EL (cell line): ENCODE data around the gene PPIA.
"Not testable (repeated sequence)": the region's sequence is repeated elsewhere in the genome, so short reads cannot be mapped to it uniquely, and the experiment has no call there.

Source experiments
- DNase-seq: peaks from one replicate; pipeline ENCODE4 v3.0.0-alpha.2; 2016

Gene PPIA

DNA sequence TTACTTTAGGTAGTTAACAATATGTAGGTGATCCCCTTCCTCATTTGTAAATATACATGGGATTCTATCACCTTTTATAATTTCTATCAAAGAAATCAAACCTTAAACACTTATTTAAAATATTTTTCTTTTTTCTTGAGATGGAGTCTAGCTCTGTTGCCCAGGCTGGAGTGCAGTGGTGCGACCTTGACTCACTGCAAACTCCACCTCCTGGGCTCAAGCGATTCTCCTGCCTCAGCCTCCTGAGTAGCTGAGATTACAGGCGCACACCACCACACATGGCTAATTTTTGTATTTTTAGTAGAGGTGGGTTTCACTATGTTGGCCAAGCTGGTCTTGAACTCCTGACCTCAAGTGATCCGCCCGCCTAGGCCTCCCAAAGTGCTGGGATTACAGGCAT lies 47.0 kb downstream of the PPIA start:
- not testable (repeated sequence) for DNase-seq

DNA sequence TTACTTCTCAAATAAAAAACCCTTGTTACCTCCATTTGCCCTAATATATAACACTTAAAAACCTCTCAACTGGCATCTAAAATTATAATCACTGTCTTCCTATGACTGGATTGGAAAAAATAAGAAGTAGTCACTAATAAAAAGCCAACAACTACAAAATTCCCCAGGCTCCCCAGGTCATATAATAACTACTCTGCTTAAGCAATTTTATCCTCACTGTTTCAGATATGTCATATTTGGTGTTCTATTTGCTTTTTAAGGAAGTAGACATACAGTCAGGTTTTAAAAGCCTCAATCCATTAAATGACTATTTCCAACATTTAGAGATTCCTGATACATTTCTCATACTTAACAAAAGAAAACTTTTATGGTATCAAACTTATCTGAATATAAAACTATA lies 49.0 kb downstream of the PPIA start:
- no peak for DNase-seq

DNA sequence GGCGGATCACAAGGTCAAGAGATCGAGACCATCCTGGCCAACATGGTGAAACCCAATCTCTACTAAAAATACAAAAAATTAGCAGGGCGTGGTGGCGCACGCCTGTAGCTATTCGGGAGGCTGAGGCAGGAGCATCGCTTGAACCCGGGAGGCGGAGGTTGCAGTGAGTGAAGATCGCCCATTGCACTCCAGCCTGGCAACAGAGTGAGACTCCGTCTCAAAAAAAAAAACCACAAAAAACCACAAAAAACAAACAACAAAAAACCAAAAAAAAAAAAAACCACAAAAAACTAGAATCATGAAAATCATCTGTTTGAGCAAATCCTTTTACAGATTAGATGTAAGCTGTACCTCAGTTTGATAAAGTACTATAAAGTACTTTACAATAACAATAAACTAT lies 49.9 kb downstream of the PPIA start:
- DNase-seq, result not testable (repeated sequence)

DNA sequence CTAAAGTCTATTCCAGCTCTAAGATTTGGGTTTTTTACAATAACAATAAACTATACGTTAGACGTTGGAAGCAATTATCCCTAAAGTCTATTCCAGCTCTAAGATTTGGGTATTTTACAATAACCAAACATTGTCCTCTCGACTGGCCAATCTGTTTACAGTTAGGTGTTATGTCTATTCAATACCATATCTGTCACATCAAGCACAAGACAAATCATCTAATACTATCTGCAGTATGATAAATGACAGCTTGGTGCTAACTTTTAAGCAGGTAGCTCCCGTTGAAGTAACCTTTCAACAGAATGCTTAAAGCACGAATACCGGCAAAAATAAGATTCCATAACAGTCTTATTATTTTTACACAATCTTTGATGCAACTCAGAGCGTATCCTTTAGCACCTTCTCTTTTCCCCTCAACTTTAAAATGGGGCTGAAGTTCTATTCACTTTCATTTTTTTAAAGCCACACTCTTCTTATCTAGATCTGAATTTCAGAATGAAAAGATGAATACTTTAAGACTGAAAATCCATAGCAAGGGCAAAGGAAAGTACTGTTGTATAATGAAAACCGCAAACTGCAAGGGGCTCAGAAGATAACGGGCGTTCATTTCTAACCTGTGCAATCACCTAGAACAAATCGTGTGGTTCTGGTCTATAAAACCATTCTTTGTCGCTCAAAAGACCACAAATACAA lies 50.5 kb downstream of the PPIA start:
- DNase-seq, result no peak

DNA sequence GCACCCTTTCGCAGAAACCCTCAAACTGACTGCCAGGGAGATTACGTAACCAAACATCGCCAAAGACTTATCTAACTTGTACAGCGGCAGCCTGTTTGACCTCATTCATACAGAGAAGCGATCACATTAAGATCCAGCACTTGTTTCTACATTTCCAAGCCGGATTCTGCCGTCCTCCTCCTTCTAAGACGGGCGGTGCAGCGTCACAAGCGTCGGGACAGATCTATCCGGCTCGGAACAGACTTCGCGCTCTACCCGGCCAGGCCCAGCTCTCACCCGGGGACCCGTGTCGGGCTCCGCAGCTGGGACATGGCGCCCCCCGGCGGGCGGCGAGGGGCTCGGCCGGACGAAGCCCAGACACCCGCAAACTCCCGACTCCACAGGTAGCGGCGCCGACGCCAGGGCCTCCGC lies 51.0 kb downstream of the PPIA start:
- peak; percentile 86 for DNase-seq

DNA sequence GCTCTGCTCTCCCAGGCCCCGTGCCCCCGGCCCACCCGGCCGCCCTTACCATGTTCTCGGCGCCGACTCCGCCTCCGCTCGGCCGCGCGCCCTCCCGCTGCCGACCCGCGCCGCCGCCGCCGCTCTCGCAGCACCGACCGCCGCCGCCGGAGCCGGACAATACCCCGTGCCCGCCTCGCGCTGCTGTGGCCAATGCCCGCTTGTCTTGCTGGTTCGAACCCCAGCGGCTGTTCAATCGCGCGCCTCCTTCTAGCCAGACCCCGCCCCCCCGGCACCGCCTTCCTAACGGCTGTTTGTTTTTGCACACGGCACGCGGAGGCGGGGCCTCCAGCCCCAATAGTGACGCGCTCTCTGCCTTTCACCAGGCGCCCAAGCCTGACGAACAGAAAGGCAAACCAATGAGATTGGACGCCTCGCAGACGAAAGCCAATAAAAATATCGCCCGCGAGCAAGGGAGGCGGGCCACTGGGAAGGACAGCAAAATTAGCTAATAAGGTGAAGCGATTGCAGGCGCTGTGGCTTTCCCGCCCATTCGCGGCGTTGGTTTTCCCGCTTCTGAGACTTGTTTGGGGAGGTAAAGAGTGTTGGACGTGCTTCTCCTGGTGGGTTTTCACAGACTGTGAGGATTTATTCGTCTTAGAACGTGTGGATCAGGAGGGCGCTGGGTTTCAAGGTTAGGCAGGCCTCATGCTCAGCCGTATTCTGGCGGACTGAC lies 51.6 kb downstream of the PPIA start, which contains the start of gene H2AZ2:
H2AZ2 (minus strand) TSS at position 168 of the 715 bp plus-strand sequence; CDS start at position 52, 116 bp downstream.
- DNase-seq, result peak; percentile 100

DNA sequence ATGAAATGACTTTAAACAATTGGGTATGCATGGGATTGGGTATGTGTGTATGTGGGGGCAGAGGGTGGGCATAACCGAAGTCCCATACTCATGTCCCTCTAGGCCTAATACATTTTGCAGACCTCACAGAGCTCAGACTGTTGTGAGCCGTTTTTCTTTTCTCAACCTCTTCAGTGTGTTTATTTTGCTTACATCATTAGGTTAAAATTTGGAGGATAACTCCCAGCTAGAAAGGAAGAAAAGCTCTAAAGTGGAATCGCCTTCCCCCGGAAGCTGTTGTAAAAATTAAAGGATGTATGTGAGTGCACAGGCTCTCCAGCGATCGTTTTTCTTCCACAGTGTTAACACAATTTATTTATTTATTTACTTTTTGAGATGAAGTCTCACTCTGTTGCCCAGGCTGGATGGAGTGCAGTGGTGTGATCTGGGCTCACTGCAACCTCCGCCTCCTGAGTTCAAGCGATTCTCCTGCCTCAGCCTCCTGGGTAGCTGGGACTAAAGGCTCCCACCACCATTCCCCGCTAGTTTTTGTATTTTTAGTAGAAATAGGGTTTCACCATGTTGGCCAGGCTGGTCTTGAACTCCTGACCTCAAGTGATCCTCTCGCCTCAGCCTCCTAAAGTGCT lies 52.9 kb downstream of the PPIA start:
- peak; percentile 33 for DNase-seq

DNA sequence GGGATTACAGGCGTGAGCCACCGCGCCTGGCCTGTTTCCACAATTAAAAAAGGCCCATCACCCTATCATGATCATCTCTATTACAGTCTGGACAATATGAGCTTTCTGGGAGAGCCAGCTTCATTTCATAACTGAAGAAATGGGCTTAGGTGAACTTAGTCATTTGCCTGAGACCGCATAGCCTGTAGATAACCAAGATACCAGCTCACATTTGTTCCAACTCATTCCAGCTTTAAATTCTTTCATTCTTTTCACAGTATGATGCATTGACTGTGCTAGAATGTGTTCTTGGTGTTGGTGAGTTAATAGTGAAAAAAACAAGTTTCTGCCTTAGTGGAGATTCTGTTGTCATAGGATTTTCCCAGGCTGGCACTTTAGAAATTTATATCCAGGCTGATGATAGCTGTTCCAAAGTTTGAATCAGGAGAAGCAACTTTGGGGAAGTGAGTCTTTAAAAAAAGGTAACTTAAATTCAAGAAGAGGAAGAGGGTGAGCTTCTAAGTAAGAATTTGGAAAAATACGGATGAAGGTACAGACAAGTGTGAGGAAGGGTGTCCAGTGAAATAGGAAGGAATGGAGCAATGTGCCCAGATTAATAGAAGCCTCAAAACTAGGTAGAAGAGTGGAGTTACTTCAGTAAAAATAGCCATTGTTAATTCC lies 53.5 kb downstream of the PPIA start:
- peak; percentile 26 for DNase-seq

DNA sequence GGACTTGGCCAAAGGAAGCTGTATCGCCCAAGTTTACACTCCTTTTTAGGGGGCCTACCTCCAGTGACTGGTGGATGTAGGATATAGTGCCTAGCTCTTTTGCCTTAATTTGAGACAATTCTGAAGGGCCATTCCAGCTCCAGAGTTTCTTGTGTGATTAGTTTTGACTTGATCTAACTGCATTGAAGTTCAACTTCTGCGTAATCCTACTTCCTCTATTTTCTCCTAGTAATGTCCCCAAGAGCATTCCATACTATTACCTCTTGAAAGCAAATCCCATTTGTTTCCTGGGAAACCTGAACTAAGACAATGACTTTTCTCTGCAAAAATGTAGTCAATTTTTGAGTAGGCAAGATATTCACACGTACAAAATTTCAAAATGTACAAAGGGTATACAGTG lies 56.1 kb downstream of the PPIA start:
- DNase-seq, result no peak
